OCI-LY1 (cell line): ENCODE measurements around the gene TEX47.

Source experiments
- H2AFZ ChIP-seq: fragments of 200-600 bp; sonication (generic), shearing (Covaris generic); 2 replicates; pipeline ENCODE4 v1.6.0; 2014; ENCODE audit warnings: antibody characterized with exemption, mild to moderate bottlenecking, low read length
- H3F3A ChIP-seq: fragments of 200-600 bp; sonication (generic), shearing (Covaris generic); 2 replicates; pipeline ENCODE4 v1.6.0; 2014; ENCODE audit warnings: mild to moderate bottlenecking, antibody characterized with exemption, low read length, moderate library complexity; ENCODE audit not compliant: insufficient read depth
- H3K27ac ChIP-seq: fragments of 200-600 bp; sonication (generic); 2 replicates; pipeline ENCODE4 v1.5.1; 2014; ENCODE audit warnings: low read length, mixed run types, mild to moderate bottlenecking, low read depth; ENCODE audit not compliant: poor library complexity, severe bottlenecking
- H3K27me3 ChIP-seq: fragments of 200-600 bp; sonication (generic); 2 replicates; pipeline ENCODE4 v1.6.0; 2014; ENCODE audit warnings: antibody characterized with exemption, mild to moderate bottlenecking, low read length, moderate library complexity; ENCODE audit not compliant: insufficient read depth
- H3K36me3 ChIP-seq: fragments of 200-600 bp; sonication (generic); 2 replicates; pipeline ENCODE4 v1.6.1; 2014; ENCODE audit warnings: mild to moderate bottlenecking, antibody characterized with exemption, low read length, moderate library complexity, mixed read lengths; ENCODE audit not compliant: insufficient read depth
- H3K4me1 ChIP-seq: fragments of 200-600 bp; sonication (generic); 2 replicates; pipeline ENCODE4 v1.5.1; 2014; ENCODE audit warnings: mild to moderate bottlenecking, low read length, moderate library complexity; ENCODE audit not compliant: insufficient read depth, severe bottlenecking
- H3K4me2 ChIP-seq: fragments of 200-600 bp; sonication (generic), shearing (Covaris generic); 2 replicates; pipeline ENCODE4 v1.6.1; 2014; ENCODE audit warnings: low read length
- H3K4me3 ChIP-seq: fragments of 200-600 bp; sonication (generic); 2 replicates; pipeline ENCODE4 v1.5.1; 2014; ENCODE audit warnings: low read length, low read depth, mild to moderate bottlenecking, mixed read lengths; ENCODE audit not compliant: poor library complexity, severe bottlenecking
- H3K79me2 ChIP-seq: fragments of 200-600 bp; shearing (Covaris generic); 2 replicates; pipeline ENCODE4 v1.6.1; 2016; ENCODE audit warnings: mixed run types, low read length, mixed read lengths; ENCODE audit not compliant: insufficient read depth
- H3K9ac ChIP-seq: fragments of 200-600 bp; sonication (generic), shearing (Covaris generic); 2 replicates; pipeline ENCODE4 v1.6.1; 2014; ENCODE audit warnings: mild to moderate bottlenecking, low read length, mixed read lengths
- H3K9me2 ChIP-seq: fragments of 200-600 bp; sonication (generic), shearing (Covaris generic); 2 replicates; pipeline ENCODE4 v1.6.1; 2014; ENCODE audit warnings: low read depth, mild to moderate bottlenecking, low read length, mixed read lengths
- H3K9me3 ChIP-seq: fragments of 200-600 bp; shearing (Covaris generic); 2 replicates; pipeline ENCODE4 v1.6.1; 2014; ENCODE audit warnings: low read length, mixed read lengths
- H4K20me1 ChIP-seq: fragments of 200-600 bp; sonication (generic), shearing (Covaris generic); 2 replicates; pipeline ENCODE4 v1.6.0; 2016; ENCODE audit warnings: mild to moderate bottlenecking, low read length; ENCODE audit not compliant: insufficient read depth
- EZH2 ChIP-seq: fragments of 200-600 bp; sonication (generic), shearing (Covaris generic); IDR thresholded peaks from 2 replicates; pipeline ENCODE4 v1.8.0; 2017; ENCODE audit warnings: borderline replicate concordance, mixed run types, mild to moderate bottlenecking, antibody characterized with exemption, low read length, moderate library complexity, mixed read lengths
- TF ChIP-seq, protein P1 (sequence below): fragments of 200-600 bp; sonication (generic), shearing (Covaris generic); IDR thresholded peaks from 2 replicates; pipeline ENCODE4 v1.5.1; 2017; ENCODE audit warnings: mild to moderate bottlenecking, antibody characterized with exemption, low read length, moderate library complexity, mixed read lengths

TEX47 gene

DNA sequence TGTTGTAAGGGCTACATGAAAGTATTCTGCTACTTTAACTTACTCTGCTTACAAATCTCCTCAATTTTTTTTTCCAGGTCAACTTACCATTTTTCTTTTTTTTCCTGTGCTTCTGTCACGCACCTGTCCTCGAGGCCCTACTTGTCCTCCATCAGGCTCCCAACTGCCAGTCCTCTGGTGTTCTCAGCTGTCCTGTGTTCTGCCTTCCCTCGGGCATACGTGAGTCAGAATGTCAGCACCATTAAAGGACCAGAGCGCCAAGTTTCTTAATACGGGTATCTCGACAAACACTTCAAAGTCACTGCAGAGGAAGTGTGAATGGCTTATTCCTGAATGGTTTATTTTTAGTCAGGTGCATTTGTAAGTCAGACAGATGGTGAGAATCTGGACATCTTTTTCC lies at the start of gene TEX47:
TEX47 (minus strand) TSS at position 185 of the 400 bp plus-strand sequence. CDS start 795 bp downstream, outside the sequence.
- H3K36me3 ChIP-seq = no peaks in the 10 kb centered on the region
- no peak within 1 kb of the TSS for H3K27ac ChIP-seq
- no peaks in the 10 kb centered on the region for H3K27me3 ChIP-seq
- no peak within 1 kb of the TSS for H3K9ac ChIP-seq
- H2AFZ ChIP-seq = no peak within 1 kb of the TSS
- no peaks in the 10 kb centered on the region for H3K9me3 ChIP-seq
- H3K79me2 ChIP-seq = no peaks in the 10 kb centered on the region
- no peaks in the 10 kb centered on the region for H3K4me1 ChIP-seq
- TF ChIP-seq EZH2 = no peak
- TF ChIP-seq, protein P1, sequence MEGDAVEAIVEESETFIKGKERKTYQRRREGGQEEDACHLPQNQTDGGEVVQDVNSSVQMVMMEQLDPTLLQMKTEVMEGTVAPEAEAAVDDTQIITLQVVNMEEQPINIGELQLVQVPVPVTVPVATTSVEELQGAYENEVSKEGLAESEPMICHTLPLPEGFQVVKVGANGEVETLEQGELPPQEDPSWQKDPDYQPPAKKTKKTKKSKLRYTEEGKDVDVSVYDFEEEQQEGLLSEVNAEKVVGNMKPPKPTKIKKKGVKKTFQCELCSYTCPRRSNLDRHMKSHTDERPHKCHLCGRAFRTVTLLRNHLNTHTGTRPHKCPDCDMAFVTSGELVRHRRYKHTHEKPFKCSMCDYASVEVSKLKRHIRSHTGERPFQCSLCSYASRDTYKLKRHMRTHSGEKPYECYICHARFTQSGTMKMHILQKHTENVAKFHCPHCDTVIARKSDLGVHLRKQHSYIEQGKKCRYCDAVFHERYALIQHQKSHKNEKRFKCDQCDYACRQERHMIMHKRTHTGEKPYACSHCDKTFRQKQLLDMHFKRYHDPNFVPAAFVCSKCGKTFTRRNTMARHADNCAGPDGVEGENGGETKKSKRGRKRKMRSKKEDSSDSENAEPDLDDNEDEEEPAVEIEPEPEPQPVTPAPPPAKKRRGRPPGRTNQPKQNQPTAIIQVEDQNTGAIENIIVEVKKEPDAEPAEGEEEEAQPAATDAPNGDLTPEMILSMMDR = no peak
- no peaks in the 10 kb centered on the region for H3F3A ChIP-seq
- no peaks in the 10 kb centered on the region for H3K9me2 ChIP-seq
- H4K20me1 ChIP-seq = no peaks in the 10 kb centered on the region
- no peak within 1 kb of the TSS for H3K4me3 ChIP-seq
- no peak within 1 kb of the TSS for H3K4me2 ChIP-seq

DNA sequence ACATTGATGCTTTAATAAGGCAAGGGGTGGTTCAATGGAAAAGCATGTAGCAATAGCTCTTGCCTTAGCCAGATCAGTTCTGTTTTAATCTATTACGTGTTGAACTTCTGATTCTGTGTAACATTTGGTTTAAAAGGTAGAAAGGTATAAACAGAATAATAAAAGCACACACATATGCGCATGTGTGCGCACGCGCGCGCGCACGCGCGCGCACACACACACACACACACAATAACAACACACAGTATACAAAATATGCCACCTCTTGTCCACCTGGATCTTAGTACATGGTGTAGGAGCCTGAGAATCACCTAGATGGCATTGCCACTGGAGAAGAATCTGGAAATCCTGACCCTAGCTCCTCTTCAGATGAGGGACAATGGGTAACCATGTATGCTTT lies 49.6 kb upstream of the TEX47 start:
- Histone ChIP-seq H3K79me2 (no peaks in the 10 kb centered on the region), H3K9me2 (no peaks in the 10 kb centered on the region), H3F3A (no peaks in the 10 kb centered on the region), H3K27me3 (no peaks in the 10 kb centered on the region), H2AFZ (no peak overlapping the region), H3K27ac (no peak overlapping the region), H3K4me3 (no peak overlapping the region), H3K4me2 (no peak overlapping the region), H3K4me1 (no peaks in the 10 kb centered on the region), H3K9me3 (no peaks in the 10 kb centered on the region), H3K36me3 (no peaks in the 10 kb centered on the region), H3K9ac (no peak overlapping the region), H4K20me1 (no peaks in the 10 kb centered on the region)
- TF ChIP-seq EZH2 = no peak
- TF ChIP-seq, protein P1 = no peak

GRCh38 chr7:88842201-88842600 lies 46.7 kb upstream of the TEX47 start:
- Histone ChIP-seq H3K27ac (no peak overlapping the region), H3K4me2 (no peak overlapping the region), H3K9me2 (no peaks in the 10 kb centered on the region), H3K27me3 (no peaks in the 10 kb centered on the region), H3K4me1 (no peaks in the 10 kb centered on the region), H3K9ac (no peak overlapping the region), H3K36me3 (no peaks in the 10 kb centered on the region), H3K79me2 (no peaks in the 10 kb centered on the region), H2AFZ (no peak overlapping the region), H3F3A (no peaks in the 10 kb centered on the region), H4K20me1 (no peaks in the 10 kb centered on the region), H3K9me3 (no peaks in the 10 kb centered on the region), H3K4me3 (no peak overlapping the region)
- TF ChIP-seq, protein P1 = no peak
- TF ChIP-seq EZH2 = no peak
